Prostate gland (tissue), 2 donors: ENCODE data around the gene STARD9. TPM values are rescaled to one million over a fixed set of nuclear protein-coding genes. Genes with fewer than 3 reads are reported as not detected.

Source experiments
- DNase-seq: peaks from one replicate; pipeline ENCODE4 v3.0.0-alpha.2; 2019; ENCODE audit warnings: low spot score
- H3K27ac ChIP-seq, 2 donors: fragments of 200-600 bp; sonication (generic); 2 replicates each; pipeline ENCODE4 v1.5.1; 2017 to 2019
- H3K27me3 ChIP-seq: fragments of 200-600 bp; sonication (generic); replicated peaks from 2 replicates; pipeline ENCODE4 v1.5.1; 2019; ENCODE audit not compliant: insufficient read depth
- H3K36me3 ChIP-seq, 2 donors: fragments of 200-600 bp; sonication (generic); 1 replicate in 1 of 2; 2 replicates in 1 of 2; pipeline versions ENCODE4 v1.5.1 to v1.8.1; 2017 to 2019
- H3K4me1 ChIP-seq: fragments of 200-600 bp; sonication (generic); replicated peaks from 2 replicates; pipeline ENCODE4 v1.5.1; 2019
- H3K4me3 ChIP-seq, 2 donors: fragments of 200-600 bp; sonication (generic); 2 replicates each; pipeline ENCODE4 v1.5.1; 2017 to 2019
- H3K9me3 ChIP-seq: fragments of 200-600 bp; sonication (generic); 2 replicates; pipeline ENCODE4 v1.5.1; 2017
- CTCF ChIP-seq, 4 experiments: fragments of 200-600 bp in 2 of 4; fragments of 450-650 bp in 2 of 4; sonication (generic) in 2 of 4; IDR thresholded peaks; 1 replicate in 3 of 4; 2 replicates in 1 of 4; pipeline ENCODE4 v1.5.1; 2016 to 2019; ENCODE audit warnings: antibody characterized with exemption in 4 of 4, mild to moderate bottlenecking in 2 of 4, moderate library complexity in 2 of 4
- POLR2A ChIP-seq: fragments of 450-650 bp; IDR thresholded peaks from one replicate; pipeline ENCODE4 v1.6.1; 2016; ENCODE audit warnings: antibody characterized with exemption, mild to moderate bottlenecking
- POLR2AphosphoS5 ChIP-seq: sonication (generic); formaldehyde crosslinking; IDR thresholded peaks from one replicate; pipeline ENCODE4 v1.6.1; 2017; ENCODE audit warnings: antibody characterized with exemption
- WGBS: methylation state at CpG from one replicate; pipeline ENCODE4 v1.1.5; 2018; 5-methylcytosine and 5-hydroxymethylcytosine counted together
- intact Hi-C: fragments of 100-400 bp; cut with DNase I; formaldehyde crosslinking; loops from one replicate; pipeline ENCODE4 v1.14.2; 2022
- total RNA-seq, 2 donors: library from RNA; depleted of rRNA; stranded (reverse); fragments of >200 nt; gene quantifications; one replicate each; pipeline ENCODE4 v1.1.0, GENCODE V29; 2016

Gene STARD9
- total RNA-seq, 2 donors from 2014 or later: 2.6 to 45.8 TPM

GRCh38 chr15:42710662-42711061, 135.3 kb downstream of the STARD9 start:
- DNase-seq: no peak
- 84% methylated on average over 2 of the region's 2 CpGs for WGBS
- TF ChIP-seq POLR2AphosphoS5 (no peak), POLR2A (no peak), CTCF (IDR thresholded peaks at IDR 0.05) (no peak)
- Histone ChIP-seq H3K27me3 (no peaks in the 10 kb centered on the region), H3K9me3 (no peaks in the 10 kb centered on the region), H3K27ac (no peak overlapping the region), H3K4me3 (no peak overlapping the region), H3K36me3 (no peaks in the 10 kb centered on the region), H3K4me1 (no peaks in the 10 kb centered on the region)
- intact Hi-C loops: no loop called here

DNA sequence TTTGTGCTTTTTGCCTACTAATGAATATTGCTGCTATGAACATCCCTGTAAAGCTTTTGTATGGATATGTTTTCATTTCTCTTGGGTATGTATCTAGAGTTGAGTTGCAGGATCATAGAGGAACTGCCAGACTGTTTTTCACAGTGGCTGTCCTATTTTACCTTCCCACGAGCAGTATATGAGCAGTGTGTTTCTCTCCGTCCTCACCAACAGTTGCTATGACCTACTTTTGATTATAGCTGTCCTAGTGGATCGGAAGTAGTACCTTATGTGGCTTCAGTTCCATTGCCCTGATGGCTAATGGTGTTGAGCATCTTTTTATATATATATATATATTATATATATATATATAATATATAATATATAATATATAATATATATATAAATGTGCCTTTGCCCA, 136.3 kb downstream of the STARD9 start:
- Histone ChIP-seq H3K27me3 (no peaks in the 10 kb centered on the region), H3K4me3 (no peak overlapping the region), H3K36me3 (no peaks in the 10 kb centered on the region), H3K27ac (no peak overlapping the region), H3K9me3 (no peaks in the 10 kb centered on the region), H3K4me1 (no peaks in the 10 kb centered on the region)
- no peak for DNase-seq
- TF ChIP-seq POLR2A: no peak
- no peak for TF ChIP-seq CTCF (IDR thresholded peaks at IDR 0.05)
- no peak for TF ChIP-seq POLR2AphosphoS5
- intact Hi-C loops: no loop called here
- 81% methylated on average over 3 of the region's 3 CpGs for WGBS

GRCh38 chr15:42712584-42712983, 137.2 kb downstream of the STARD9 start:
- Histone ChIP-seq H3K4me3 (no peak overlapping the region), H3K4me1 (no peaks in the 10 kb centered on the region), H3K27ac (no peak overlapping the region), H3K9me3 (no peaks in the 10 kb centered on the region), H3K36me3 (no peaks in the 10 kb centered on the region), H3K27me3 (no peaks in the 10 kb centered on the region)
- intact Hi-C loops: no loop called here
- WGBS: 80% methylated on average over 4 of the region's 4 CpGs
- TF ChIP-seq POLR2AphosphoS5: no peak
- no peak for TF ChIP-seq CTCF (IDR thresholded peaks at IDR 0.05)
- no peak for TF ChIP-seq POLR2A
- DNase-seq: no peak

GRCh38 chr15:42716125-42716524, 140.7 kb downstream of the STARD9 start:
- no peaks in the 10 kb centered on the region for H3K9me3 ChIP-seq
- DNase-seq: no peak
- no peaks in the 10 kb centered on the region for H3K36me3 ChIP-seq
- WGBS: 81% methylated on average over 5 of the region's 5 CpGs
- H3K4me1 ChIP-seq: no peaks in the 10 kb centered on the region
- intact Hi-C loops: no loop called here
- no peak for TF ChIP-seq POLR2A
- no peak overlapping the region for H3K4me3 ChIP-seq
- no peaks in the 10 kb centered on the region for H3K27me3 ChIP-seq
- H3K27ac ChIP-seq: no peak overlapping the region

DNA sequence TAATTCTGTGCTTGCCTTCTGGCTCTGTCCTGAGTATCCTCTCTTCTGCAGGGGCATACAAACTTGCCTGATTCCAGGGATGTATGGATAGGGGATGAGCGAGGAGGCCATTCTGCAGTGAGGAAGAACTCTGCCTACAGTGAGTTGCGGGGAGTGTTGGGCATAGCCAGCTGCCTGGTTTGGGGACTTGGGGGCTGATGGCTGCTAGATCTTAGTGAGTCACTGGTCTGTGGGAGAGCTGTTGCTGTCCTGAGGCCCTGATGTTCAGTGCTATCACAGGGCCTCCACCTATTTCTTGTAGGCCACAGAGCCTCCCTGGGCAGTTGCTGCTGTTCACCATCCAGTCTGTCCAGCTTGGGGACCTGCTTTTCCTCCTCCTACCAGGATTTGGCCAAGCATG, 141.2 kb downstream of the STARD9 start:
- 94% methylated on average over 2 of the region's 2 CpGs for WGBS
- Histone ChIP-seq H3K27ac (no peak overlapping the region), H3K9me3 (no peaks in the 10 kb centered on the region), H3K27me3 (no peaks in the 10 kb centered on the region), H3K4me1 (no peaks in the 10 kb centered on the region), H3K4me3 (no peak overlapping the region), H3K36me3 (no peaks in the 10 kb centered on the region)
- intact Hi-C loops: no loop called here
- TF ChIP-seq POLR2A: no peak
- DNase-seq: no peak

- 89% methylated on average over 6 of the region's 6 CpGs for WGBS
- DNase-seq: no peak
- Histone ChIP-seq H3K27ac (no peak overlapping the region), H3K27me3 (no peaks in the 10 kb centered on the region), H3K4me1 (no peaks in the 10 kb centered on the region), H3K4me3 (no peak overlapping the region), H3K36me3 (no peaks in the 10 kb centered on the region), H3K9me3 (no peaks in the 10 kb centered on the region)
- TF ChIP-seq CTCF (IDR thresholded peaks at IDR 0.05) (no peak), POLR2AphosphoS5 (no peak), POLR2A (no peak)
- intact Hi-C loops: no loop called here
These were observed 143.6 kb downstream of the STARD9 start for GRCh38 chr15:42719043-42719442.
